HG03139 (cell line): ENCODE results near the gene MACROD2.

ENCODE experiments used
- ATAC-seq: cut with Tn5 transposase; IDR thresholded peaks from one replicate; pipeline ENCODE4 v1.9.1; 2021; ENCODE audit not compliant: unreplicated experiment

MACROD2 gene

GRCh38 chr20:14570811-14571210, 575.5 kb downstream of the MACROD2 start:
- no peak for ATAC-seq

- ATAC-seq = no peak
Measured at GRCh38 chr20:14573676-14574075, 578.4 kb downstream of the MACROD2 start.

GRCh38 chr20:14576196-14576877, 581.0 kb downstream of the MACROD2 start:
- no peak for ATAC-seq

- no peak for ATAC-seq
Measured at GRCh38 chr20:14580418-14581074, 585.2 kb downstream of the MACROD2 start.

- ATAC-seq = no peak
Measured at GRCh38 chr20:14581731-14582130, 586.4 kb downstream of the MACROD2 start.

- ATAC-seq = no peak
Measured at GRCh38 chr20:14582855-14583254, 587.5 kb downstream of the MACROD2 start.

- no peak for ATAC-seq
Measured at GRCh38 chr20:14583413-14583812, 588.1 kb downstream of the MACROD2 start.

GRCh38 chr20:14589383-14589782, 594.1 kb downstream of the MACROD2 start:
- no peak for ATAC-seq

GRCh38 chr20:14595051-14595450, 599.7 kb downstream of the MACROD2 start:
- ATAC-seq = no peak

- no peak for ATAC-seq
Measured at GRCh38 chr20:14597206-14597715, 601.9 kb downstream of the MACROD2 start.

GRCh38 chr20:14599613-14600012, 604.3 kb downstream of the MACROD2 start:
- no peak for ATAC-seq

- no peak for ATAC-seq
Measured at GRCh38 chr20:14600527-14600926, 605.2 kb downstream of the MACROD2 start.

GRCh38 chr20:14604143-14604542, 608.8 kb downstream of the MACROD2 start:
- ATAC-seq = no peak

- no peak for ATAC-seq
Measured at GRCh38 chr20:14609328-14610221, 614.3 kb downstream of the MACROD2 start.

- ATAC-seq = no peak
Measured at GRCh38 chr20:14611479-14611878, 616.2 kb downstream of the MACROD2 start.

GRCh38 chr20:14612391-14612790, 617.1 kb downstream of the MACROD2 start:
- ATAC-seq = no peak

GRCh38 chr20:14616003-14616402, 620.7 kb downstream of the MACROD2 start:
- no peak for ATAC-seq

GRCh38 chr20:14617123-14617522, 621.8 kb downstream of the MACROD2 start:
- ATAC-seq = no peak

GRCh38 chr20:14619411-14619810, 624.1 kb downstream of the MACROD2 start:
- no peak for ATAC-seq

GRCh38 chr20:14622796-14623195, 627.5 kb downstream of the MACROD2 start:
- no peak for ATAC-seq

GRCh38 chr20:14631011-14631410, 635.7 kb downstream of the MACROD2 start:
- ATAC-seq = no peak
